GM18519 (cell line): ENCODE results near the gene GPC1.

ENCODE experiments used
- ATAC-seq: cut with Tn5 transposase; IDR thresholded peaks from one replicate; pipeline ENCODE4 v1.9.1; 2021; ENCODE audit warnings: mild to moderate bottlenecking, moderate library complexity; ENCODE audit not compliant: unreplicated experiment, low FRiP score

GPC1 gene

DNA sequence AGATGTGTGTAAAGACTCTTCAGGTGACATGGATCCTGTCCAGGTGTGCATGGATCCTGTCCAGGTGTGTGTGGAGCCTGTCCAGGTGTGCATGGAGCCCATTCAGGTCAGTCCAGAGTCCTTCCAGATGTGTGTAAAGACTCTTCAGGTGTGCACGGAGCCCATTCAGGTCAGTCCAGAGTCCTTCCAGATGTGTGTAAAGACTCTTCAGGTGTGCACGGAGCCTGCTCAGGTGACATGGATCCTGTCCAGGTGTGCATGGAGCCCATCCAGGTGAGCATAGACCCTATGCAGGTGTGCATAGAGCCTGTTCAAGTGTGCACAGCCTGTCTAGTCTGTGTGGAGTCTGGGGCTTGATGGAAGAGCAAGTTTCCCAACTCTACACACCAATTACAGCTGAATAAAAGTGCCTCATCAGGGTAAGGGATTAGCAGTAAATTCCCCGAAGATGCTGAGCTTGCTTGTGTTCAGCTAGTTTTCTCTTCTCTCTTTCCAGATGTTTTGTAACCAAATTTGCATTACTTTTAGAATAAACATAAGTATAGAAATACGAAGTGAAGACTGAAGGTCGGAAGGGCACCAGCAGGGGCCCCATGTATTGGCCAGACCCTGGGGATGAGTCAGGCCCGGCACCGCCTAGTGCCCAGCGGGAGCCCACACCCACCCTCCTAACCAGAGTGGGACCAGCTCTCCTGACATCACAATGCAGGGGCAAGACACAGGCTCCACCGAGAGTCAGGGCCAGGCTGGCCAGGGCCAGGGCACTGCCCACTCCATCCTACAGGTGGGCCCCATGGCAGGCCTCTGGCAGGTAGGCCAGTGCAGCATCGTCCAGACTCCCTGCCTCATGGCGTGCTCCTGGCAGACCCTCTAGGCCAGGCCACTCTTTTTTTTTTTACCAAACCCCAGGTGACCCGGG lies 38.6 kb upstream of the GPC1 start:
- no peak for ATAC-seq

DNA sequence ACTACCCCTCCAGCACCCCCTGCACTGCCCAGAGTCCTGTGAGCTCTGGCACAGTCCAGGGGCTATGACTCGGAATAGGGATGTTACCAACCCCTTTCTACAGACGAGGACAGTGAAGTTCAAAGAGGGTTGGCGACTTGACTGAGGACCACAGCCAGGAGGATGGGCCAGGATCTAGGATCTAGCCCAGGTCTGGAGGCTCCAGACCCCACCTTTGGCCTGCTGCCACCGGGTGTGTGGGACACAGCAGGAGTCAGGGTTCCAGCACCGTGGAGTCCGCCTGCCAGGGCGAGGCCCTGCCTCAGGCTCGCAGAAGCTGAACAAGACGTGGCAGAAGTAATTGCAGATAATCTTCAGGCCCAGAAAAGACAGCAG lies 37.9 kb upstream of the GPC1 start:
- ATAC-seq, result no peak

DNA sequence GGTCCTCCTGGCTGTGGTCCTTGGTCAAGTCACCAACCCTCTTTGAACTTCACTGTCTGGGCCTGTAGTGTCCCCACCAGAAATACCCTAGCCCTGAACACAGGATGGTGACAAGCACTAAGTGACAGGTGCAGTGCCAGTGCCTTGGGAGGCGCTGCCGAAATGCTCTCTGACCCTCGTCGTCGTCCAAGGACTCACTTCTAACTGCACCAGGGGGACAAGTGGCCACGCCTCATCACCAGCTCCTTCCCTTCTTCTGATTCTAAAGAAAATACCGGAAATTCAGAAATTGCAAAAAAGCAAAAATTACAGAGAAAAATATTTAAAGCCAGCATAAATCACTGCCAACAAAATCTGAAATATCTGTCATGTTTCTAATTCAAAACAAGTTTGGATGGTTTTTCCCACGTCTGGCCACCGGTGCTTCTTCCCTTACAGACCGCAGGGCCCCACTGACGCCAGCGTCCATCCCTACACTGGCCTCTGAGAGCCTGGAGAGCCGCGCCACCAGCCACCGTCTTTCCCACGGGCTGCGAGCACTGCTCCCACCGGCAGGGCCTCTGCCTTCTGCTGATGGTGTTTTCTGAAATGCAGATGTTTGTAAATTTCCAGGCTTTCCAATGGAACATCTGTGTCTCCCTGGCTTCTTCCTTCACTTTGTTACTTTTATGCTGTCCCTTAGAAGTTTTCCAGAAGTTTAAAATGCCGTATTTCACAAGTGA lies 37.4 kb upstream of the GPC1 start:
- no peak for ATAC-seq

GRCh38 chr2:240398661-240399267 lies 36.7 kb upstream of the GPC1 start:
- ATAC-seq, result no peak

GRCh38 chr2:240399419-240400324 lies 35.8 kb upstream of the GPC1 start:
- no peak for ATAC-seq

DNA sequence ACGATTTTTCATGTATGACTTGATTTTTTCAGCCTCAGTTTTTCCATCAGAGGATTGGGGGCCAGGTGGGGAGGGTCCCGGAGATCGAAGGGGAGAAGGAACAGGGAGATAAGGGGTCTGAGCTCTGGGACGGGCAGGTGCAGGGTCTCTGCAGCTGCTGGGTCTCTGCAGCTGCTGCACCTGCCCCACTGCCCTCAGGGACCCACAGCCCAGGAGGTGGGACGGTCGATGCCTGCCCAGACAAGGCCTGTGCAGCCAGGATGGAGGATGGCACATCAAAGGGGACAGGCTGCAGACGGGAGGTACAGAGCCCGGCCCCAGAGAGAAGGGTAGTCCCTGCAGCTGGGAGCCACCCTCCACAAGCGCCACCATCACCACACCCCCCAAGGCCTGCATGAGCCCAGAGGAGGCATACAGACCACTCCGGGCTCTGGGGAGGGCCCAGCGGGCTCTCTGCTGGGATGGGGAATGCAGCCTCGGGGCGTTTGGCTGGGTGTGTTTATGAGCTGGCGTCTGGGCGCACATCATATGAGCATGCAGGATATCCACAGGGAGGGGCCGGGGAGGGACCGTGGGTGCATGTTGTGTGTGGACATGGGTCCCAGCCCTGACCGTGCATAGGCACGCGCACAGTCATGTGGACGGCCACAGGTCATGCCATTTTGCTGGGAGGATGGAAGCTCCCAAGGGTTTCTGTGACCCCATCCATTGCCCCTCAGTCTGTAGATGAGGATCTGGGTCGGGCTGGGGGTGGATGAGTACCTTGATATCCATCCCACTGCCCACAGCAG lies 34.9 kb upstream of the GPC1 start:
- no peak for ATAC-seq

DNA sequence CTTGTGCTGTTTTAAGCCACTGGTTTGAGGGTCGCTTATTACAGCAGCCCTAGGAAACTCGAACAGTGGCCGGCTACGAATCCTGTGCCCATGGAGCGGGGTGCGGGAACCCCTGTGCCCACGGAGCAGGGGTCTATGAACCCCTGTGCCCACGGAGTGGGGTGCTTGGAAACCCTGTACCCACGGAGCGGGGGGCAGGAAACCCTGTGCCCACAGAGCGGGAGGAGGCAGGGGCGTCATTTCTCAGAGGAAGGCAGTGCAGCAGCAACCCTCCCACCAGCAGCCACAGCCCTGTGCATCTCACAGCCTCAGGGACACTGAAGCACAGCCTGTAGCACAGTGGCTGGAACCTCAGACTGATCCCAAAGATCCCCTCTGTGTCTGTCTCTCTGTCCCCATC lies 34.2 kb upstream of the GPC1 start:
- no peak for ATAC-seq

DNA sequence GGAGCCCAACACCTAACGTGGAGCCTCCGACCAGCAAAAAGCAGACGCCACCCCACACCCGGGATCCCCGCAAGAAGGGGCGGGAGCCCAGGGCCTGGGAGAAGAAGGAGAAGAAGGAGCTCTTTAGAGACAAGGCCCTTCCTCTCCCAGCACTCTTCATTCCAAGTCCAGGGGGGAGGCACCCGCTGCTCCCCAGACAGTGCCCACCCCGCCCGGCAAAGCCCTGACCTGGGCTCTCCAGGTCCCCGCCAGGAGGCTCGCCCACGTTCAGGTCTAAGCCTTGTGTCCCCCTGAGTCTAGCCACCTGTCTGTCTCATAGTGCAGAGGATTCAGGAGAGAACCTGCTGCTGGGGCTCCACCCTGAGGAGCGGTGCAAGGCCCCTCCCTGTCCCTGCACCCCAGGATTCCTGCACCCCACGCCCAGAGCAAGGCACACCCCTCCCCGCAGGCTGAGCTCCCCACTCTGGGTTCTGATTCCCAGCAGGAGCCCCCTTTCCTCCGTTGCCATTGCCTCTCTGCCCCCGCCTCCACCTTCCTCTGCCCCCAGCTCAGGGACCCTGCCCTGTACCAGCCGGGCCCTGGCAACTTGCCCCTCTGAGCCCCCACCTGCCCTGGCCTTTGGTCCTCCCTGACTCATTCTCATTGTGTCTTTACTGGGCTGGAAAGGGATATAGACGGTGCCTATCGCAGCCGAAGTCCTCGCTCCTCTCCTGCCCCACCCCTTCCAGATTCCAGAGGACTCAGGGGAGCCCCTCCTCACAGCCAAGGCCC lies 33.5 kb upstream of the GPC1 start:
- ATAC-seq, result no peak

DNA sequence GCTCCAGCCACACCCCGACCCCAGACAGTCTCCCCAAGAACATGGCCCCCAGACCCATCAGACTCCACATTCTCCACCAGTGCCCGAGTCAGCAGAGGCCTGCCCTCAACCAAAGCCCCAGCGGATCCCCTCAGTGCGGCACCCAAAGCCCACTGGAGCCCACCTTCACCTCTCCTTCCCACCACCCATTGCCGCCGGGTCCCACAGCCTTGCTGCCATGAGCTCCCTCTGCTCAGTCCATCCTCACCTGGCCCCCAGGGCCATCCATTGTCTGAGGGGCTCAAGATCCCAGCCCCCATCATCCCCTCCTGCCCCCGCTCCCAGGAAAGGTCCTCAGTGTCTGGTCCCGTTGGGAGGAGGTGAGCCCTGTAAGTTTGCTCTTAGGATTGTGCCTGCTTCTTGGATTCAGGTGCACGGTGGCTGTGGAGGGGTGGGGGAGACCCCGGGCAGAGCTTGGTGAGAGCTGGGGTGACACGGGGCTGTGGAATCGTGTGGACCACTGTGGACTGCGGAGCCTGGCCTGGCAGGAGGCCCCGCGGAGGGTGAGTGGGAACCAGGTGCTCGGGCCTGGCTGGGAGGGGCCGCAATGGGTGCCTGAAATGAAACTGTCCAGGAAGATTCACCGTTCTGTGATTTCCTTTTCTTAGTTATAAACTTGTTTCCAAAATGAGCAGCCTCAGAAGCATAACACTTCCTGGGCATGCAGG lies 32.7 kb upstream of the GPC1 start:
- ATAC-seq, result no peak

GRCh38 chr2:240403396-240404104 lies 31.9 kb upstream of the GPC1 start:
- no peak for ATAC-seq

DNA sequence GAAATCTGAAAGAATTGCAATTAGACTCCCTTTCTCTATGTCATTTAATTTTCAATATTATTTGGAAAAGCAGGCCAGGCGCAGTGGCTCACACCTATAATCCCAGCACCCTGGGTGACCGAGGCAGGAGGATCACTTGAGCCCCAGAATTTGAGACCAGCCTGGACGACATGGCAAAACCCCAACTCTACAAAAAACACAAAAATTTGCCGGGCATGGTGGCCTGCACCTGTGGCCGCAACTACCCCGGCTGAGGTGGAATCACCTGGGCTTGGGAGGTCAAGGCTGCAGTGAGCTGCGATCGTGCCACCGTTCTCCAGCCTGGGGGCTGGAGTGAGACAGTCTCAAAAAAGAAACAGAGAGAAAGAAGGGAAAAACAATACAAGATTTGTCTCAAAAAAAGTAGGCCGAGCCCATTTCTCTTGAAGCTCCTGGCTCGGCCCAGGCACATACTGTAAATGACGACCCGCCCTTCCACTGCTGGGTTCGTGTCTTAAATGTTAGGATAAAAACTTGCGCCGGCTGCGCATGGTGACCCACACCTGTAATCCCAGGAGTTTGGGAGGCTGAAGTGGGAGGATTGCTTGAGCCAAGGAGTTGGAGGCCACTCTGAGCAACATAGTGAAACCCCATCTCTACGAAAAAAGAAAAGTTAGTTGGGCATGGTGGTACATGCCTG lies 31.1 kb upstream of the GPC1 start:
- ATAC-seq, result no peak

DNA sequence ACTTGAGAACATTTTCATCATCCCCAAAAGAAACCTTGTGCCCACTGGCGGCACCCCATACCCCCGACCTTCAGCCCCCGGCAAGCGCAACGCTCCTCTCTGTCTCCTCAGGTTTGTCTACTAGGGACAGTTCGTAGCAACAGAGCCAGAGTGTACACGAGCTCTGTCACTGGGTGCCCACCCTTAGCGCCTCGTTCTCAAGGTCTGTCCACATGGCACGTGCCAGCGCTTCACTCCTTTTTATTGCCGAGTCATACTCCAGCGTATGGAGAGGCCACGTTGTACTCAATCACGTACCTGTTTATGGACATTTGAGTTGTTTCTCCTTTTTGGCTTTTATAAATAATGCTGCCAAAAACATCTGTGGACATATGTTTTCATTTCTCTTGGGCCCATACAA lies 30.3 kb upstream of the GPC1 start:
- ATAC-seq, result no peak

DNA sequence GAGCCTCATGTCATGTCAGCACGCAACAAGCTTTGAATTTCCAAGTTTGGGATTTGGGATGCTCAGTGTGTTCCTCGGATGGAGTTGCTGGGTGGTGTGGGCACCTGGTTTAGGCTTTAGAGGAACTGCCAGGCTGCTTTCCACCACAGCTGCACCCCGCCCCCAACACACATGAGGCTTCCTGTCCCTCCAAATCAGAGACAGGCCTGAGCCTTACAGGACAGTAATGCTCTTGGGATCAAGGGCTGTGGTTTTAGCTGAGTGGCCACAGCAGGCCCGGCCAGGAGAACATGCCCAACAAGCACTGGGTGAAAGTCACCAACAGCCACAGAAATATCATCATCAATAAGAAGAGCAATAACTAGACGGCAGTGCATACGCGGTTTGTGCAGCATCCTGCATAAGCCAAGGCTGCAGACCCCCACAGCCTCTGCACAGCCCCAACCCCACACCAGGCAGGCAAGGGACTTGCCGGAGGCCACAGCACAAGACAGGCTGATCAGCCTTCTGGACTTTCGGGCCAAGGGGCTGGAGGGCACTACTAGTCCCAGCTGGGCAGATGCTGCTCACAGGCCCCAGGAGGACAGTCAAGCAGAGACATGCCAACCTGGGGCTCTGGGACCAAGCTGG lies 29.7 kb upstream of the GPC1 start:
- ATAC-seq, result no peak

DNA sequence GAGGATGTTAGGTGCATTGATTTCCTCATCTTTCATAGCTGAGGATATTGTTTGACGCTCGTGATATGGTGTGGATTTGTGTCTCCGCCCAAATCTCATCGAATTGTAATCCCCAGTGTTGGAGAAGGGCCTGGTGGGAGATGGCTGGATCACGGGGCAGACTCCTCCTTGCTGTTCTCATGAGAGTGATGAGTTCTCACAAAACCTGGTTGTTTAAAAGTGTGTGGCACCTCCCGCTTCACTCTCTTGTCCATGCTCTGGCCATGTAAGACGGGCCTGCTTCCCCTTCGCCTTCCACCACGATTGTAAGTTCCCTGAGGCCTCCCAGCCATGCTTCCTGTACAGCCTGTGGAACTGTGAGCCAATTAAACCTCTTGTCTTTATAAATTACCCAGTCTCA lies 28.4 kb upstream of the GPC1 start:
- no peak for ATAC-seq

DNA sequence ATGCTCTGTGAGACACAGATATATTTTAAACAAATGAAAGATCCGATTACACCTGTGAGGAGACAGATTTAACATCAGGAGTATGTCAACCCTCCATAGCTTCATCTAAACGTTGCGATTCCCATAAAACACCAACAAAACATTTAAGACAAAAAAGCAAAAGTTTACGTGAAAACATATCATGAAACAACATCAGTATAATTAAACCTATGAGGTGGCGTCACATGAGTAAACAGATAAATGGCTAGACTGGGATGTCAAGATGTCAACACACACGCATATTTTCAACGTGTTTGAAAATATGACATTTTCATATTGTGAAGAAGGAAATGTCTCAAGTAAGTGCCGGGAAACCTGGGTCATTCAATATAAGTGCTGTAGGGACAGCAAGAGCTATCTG lies 25.5 kb upstream of the GPC1 start:
- ATAC-seq, result no peak

- no peak for ATAC-seq
Observed at GRCh38 chr2:240410808-240411207, 24.7 kb upstream of the GPC1 start.
